Ishikawa (cell line): ENCODE measurements around the gene ANKRD1.
A peak's percentile ranks its signal among the peaks of the same experiment; 100 is the strongest.

Source experiments
- CEBPB ChIP-seq: IDR thresholded peaks from 2 replicates; pipeline ENCODE4 v1.6.1; 2012
- EGR1 ChIP-seq: IDR thresholded peaks from 2 replicates; pipeline ENCODE4 v1.6.1; 2012
- EP300 ChIP-seq: IDR thresholded peaks from 2 replicates; pipeline ENCODE4 v1.6.1; 2012; ENCODE audit warnings: borderline replicate concordance
- FOXM1 ChIP-seq: IDR thresholded peaks from 2 replicates; pipeline ENCODE4 v1.6.1; 2012; ENCODE audit warnings: low read depth, borderline replicate concordance
- MAX ChIP-seq: IDR thresholded peaks from 2 replicates; pipeline ENCODE4 v1.6.1; 2012
- NFIC ChIP-seq: IDR thresholded peaks from 2 replicates; pipeline ENCODE4 v1.6.1; 2012
- REST ChIP-seq: IDR thresholded peaks from 2 replicates; pipeline ENCODE4 v1.6.1; 2012; ENCODE audit warnings: low read depth, mild to moderate bottlenecking
- TEAD4 ChIP-seq: IDR thresholded peaks from 2 replicates; pipeline ENCODE4 v1.6.1; 2012
- USF1 ChIP-seq: IDR thresholded peaks from 2 replicates; pipeline ENCODE4 v1.6.1; 2012

- TF ChIP-seq USF1, result no peak
- TF ChIP-seq EP300, result no peak
- TF ChIP-seq EGR1, result no peak
- no peak for TF ChIP-seq REST
- peak; percentile 64 for TF ChIP-seq NFIC
- TF ChIP-seq CEBPB, result no peak
- TF ChIP-seq TEAD4, result no peak
- TF ChIP-seq FOXM1, result no peak
- TF ChIP-seq MAX, result no peak
Observed at GRCh38 chr10:90939116-90939515, 18.2 kb upstream of the ANKRD1 start.
